Immature natural killer cell (primary cell): ENCODE results near the gene ACER3. TPM values are rescaled to one million over a fixed set of nuclear protein-coding genes. Genes with fewer than 3 reads are reported as not detected.
"Not testable (repeated sequence)": the region's sequence is repeated elsewhere in the genome, so short reads cannot be mapped to it uniquely, and the experiment has no call there.

ENCODE experiments used
- DNase-seq, 3 donors: peaks; one replicate each; pipeline ENCODE4 v3.0.0; 2022; ENCODE audit warnings: mixed read lengths in 1 of 3
- H3K27ac Mint-ChIP-seq, 6 donors: one replicate each; pipeline ENCODE4 v1.8.0; 2020; ENCODE audit warnings: mixed read lengths in 6 of 6, mild to moderate bottlenecking in 5 of 6, inconsistent platforms in 4 of 6, moderate library complexity in 3 of 6
- H3K27me3 Mint-ChIP-seq, 3 donors: one replicate each; pipeline ENCODE4 v1.8.0; 2020 to 2021; ENCODE audit warnings: low read depth in 3 of 3, mild to moderate bottlenecking in 3 of 3, mixed read lengths in 3 of 3, moderate library complexity in 3 of 3, inconsistent platforms in 1 of 3
- H3K36me3 Mint-ChIP-seq, 3 donors: one replicate each; pipeline ENCODE4 v1.8.0; 2020; ENCODE audit warnings: mixed read lengths in 3 of 3, inconsistent platforms in 2 of 3, mild to moderate bottlenecking in 2 of 3
- H3K4me1 Mint-ChIP-seq, 2 donors: one replicate each; pipeline ENCODE4 v1.8.0; 2020; ENCODE audit warnings: inconsistent platforms in 2 of 2, mild to moderate bottlenecking in 2 of 2, mixed read lengths in 2 of 2, moderate library complexity in 1 of 2
- H3K4me3 Mint-ChIP-seq, 5 donors: one replicate each; pipeline ENCODE4 v1.8.0; 2020; ENCODE audit warnings: mild to moderate bottlenecking in 5 of 5, mixed read lengths in 5 of 5, inconsistent platforms in 3 of 5, moderate library complexity in 3 of 5
- H3K9me3 Mint-ChIP-seq, 6 donors: one replicate each; pipeline ENCODE4 v1.8.0; 2020; ENCODE audit warnings: mild to moderate bottlenecking in 6 of 6, mixed read lengths in 6 of 6, inconsistent platforms in 4 of 6, moderate library complexity in 3 of 6
- polyA plus RNA-seq, 3 donors: library from polyadenylated mRNA; unstranded; fragments of 300-500 nt; fragmentation: Illumina TruSeq; gene quantifications; one replicate each; pipeline ENCODE4 v1.2.3, GENCODE V29; 2021

ACER3 gene
- polyA plus RNA-seq, 3 donors from 2014 or later: 3.3 to 8.4 (median 5.3) TPM

GRCh38 chr11:76827005-76827404 lies 33.7 kb upstream of the ACER3 start:
- not testable (repeated sequence) for H3K36me3 Mint-ChIP-seq, H3K27me3 Mint-ChIP-seq, H3K4me3 Mint-ChIP-seq, H3K27ac Mint-ChIP-seq, DNase-seq, H3K9me3 Mint-ChIP-seq, H3K4me1 Mint-ChIP-seq

- H3K9me3 Mint-ChIP-seq: no peaks in the 10 kb centered on the region
- H3K27me3 Mint-ChIP-seq: peaks cover 3 to 8% (median 3%) of the 10 kb centered on the region in 3 donors
- no peaks in the 10 kb centered on the region for H3K36me3 Mint-ChIP-seq
- DNase-seq: no peak
- H3K4me1 Mint-ChIP-seq: peaks cover under 1 to 3% of the 10 kb centered on the region in 2 donors
- H3K4me3 Mint-ChIP-seq: no peak overlapping the region
- no peak overlapping the region for H3K27ac Mint-ChIP-seq
Measured at GRCh38 chr11:76830639-76831327, 29.9 kb upstream of the ACER3 start.

DNA sequence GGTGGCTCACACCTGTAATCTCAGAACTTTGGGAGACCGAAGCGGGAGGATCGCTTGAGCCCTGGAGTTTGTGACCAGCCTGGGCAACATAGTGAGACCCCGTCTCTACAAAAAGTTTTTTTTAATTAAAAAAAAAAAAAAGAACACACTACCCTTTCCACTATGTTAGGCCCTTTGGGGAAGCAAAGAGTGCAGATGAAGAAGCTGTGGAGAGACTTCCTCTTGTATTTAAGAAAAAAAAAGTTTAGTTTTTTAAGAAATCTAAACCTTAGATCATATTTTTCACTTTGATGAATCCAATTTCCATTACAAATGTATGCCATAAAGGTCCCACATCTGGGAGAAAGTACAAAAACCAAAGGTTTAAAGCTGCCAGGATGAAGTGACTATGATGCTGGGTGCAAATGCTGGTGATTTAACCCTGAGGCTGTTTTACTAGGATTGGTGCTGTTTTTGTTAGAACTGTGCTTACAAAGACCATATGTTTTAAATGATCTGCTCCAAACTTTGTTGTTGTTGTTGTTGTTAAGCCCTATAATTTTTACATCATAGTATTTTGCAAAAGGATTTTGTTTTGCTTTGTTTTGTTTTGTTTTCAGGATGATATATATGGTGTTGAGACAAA lies 28.9 kb upstream of the ACER3 start:
- H3K4me3 Mint-ChIP-seq: no peak overlapping the region
- H3K4me1 Mint-ChIP-seq: no peaks in the 10 kb centered on the region
- no peak overlapping the region for H3K27ac Mint-ChIP-seq
- peaks cover 3 to 8% (median 3%) of the 10 kb centered on the region in 3 donors for H3K27me3 Mint-ChIP-seq
- no peaks in the 10 kb centered on the region for H3K36me3 Mint-ChIP-seq
- DNase-seq: no peak
- H3K9me3 Mint-ChIP-seq: no peaks in the 10 kb centered on the region

DNA sequence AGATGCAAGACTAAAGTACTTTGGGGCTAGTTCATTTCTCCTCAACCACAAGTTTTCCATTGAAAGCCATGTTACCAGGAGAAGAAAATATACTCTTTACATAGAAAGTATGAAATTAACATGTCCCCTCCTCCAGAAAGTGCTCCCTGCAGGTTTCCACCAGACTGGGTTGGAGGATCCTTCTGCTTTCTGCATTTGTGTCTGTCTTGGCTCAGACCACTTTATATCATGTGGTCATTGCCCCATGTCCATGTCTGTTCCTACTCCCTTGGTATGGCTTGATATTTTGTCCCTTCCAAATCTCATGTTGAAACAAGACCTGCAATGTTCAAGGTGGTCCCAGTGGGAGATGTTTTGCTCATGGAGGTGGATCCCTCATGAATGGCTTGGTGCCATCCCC lies 28.4 kb upstream of the ACER3 start:
- Mint-ChIP-seq H3K9me3 (no peaks in the 10 kb centered on the region), H3K27me3 (peaks cover 3 to 8% (median 3%) of the 10 kb centered on the region in 3 donors), H3K4me1 (no peaks in the 10 kb centered on the region), H3K27ac (no peak overlapping the region), H3K4me3 (no peak overlapping the region), H3K36me3 (no peaks in the 10 kb centered on the region)
- no peak for DNase-seq

GRCh38 chr11:76834151-76834550 lies 26.6 kb upstream of the ACER3 start:
- H3K27me3 Mint-ChIP-seq: peaks cover 3 to 9% (median 8%) of the 10 kb centered on the region in 3 donors
- H3K36me3 Mint-ChIP-seq: no peaks in the 10 kb centered on the region
- H3K4me3 Mint-ChIP-seq: no peak overlapping the region
- H3K9me3 Mint-ChIP-seq: no peaks in the 10 kb centered on the region
- DNase-seq: no peak
- no peak overlapping the region for H3K27ac Mint-ChIP-seq
- H3K4me1 Mint-ChIP-seq: no peaks in the 10 kb centered on the region

GRCh38 chr11:76835036-76835435 lies 25.7 kb upstream of the ACER3 start:
- Mint-ChIP-seq H3K9me3 (no peaks in the 10 kb centered on the region), H3K27ac (no peak overlapping the region), H3K4me1 (no peaks in the 10 kb centered on the region), H3K27me3 (peaks cover 3 to 11% (median 8%) of the 10 kb centered on the region in 3 donors), H3K4me3 (no peak overlapping the region), H3K36me3 (no peaks in the 10 kb centered on the region)
- no peak for DNase-seq

DNA sequence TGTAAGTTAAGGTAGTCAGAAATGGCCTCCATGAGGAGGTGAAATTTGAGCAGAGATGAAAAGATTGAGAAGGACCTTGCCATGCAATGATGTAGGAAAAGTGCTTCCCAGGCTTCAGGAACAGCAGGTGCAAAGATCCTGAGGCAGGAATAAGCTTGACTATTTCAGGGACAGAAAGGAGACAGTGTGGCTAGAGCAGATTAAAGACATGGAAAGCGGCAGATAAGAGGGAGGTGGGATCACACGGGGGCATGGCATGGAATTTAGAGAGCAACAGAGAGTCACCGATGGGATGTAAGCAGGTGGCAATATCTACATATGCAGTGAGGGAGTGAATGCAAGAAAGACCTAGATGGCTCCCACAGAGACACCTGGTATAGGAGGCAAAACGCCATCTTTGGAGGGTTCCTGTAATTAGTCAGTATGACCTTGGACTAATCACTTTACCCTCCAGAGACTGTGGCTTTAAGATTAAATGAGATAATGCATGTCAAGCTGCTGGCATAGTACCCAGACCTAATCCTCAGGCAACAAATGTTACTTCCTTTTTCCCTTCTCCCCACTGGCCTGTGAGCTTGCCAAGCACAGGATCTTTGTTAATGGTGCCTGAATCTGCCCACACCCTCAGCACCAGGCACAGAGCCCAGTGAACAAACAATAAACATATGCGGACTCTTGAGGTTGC lies 24.6 kb upstream of the ACER3 start:
- H3K36me3 Mint-ChIP-seq: no peaks in the 10 kb centered on the region
- H3K4me1 Mint-ChIP-seq: no peaks in the 10 kb centered on the region
- no peak overlapping the region for H3K4me3 Mint-ChIP-seq
- H3K27ac Mint-ChIP-seq: no peak overlapping the region
- H3K27me3 Mint-ChIP-seq: peaks cover 3 to 10% (median 6%) of the 10 kb centered on the region in 3 donors
- no peaks in the 10 kb centered on the region for H3K9me3 Mint-ChIP-seq
- DNase-seq: no peak

GRCh38 chr11:76836613-76837291 lies 24.0 kb upstream of the ACER3 start:
- Mint-ChIP-seq H3K4me1 (no peaks in the 10 kb centered on the region), H3K27ac (no peak overlapping the region), H3K9me3 (no peaks in the 10 kb centered on the region), H3K4me3 (no peak overlapping the region), H3K27me3 (peaks cover 3 to 10% (median 5%) of the 10 kb centered on the region in 3 donors), H3K36me3 (no peaks in the 10 kb centered on the region)
- no peak for DNase-seq

DNA sequence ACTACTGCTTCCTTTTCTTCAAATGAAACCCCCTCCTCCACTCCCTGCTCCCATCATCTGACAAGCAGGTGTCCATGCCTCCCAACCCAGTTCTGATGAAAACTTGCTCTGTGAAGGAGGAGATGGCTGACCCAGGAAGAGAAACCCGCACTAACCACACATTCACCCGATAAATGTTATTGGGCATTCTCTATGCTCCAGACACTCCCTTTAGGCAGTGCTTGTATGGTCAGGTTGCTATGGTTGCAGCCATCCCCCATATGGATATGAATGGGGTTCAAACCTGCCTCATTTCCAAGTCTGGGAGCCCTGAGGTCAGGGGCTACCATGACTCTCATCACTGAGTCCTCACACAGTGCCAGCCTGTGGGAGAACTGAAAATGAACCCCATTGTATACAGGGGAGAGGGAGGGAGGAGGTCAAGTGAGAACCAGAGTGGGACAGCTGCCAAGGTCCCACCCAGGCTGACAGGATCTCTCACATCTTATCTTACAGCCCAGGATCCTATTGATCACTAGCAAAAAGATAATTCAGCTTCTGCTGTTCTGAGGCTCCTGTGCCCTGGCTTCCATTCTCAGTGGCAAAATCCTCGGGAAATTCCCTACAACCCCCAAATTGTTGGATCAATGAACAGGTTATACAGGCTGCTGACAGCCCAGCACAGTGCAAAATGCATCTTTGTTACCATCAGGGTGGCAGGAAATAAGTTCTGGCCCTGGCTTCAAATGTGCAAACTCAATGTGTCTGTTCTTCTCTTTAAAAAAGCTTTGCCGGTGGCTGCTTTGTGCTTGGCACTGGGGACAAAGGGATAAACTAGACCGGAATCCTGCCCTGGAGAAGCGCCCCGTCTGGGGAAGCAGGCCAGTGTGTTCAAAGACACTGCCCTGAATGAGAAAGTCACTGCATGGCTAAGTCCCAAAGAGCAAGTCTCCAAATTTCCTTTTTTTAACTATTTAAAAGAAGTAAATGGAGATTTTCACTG lies 22.7 kb upstream of the ACER3 start:
- H3K4me3 Mint-ChIP-seq: no peak overlapping the region
- no peaks in the 10 kb centered on the region for H3K9me3 Mint-ChIP-seq
- H3K4me1 Mint-ChIP-seq: no peaks in the 10 kb centered on the region
- peaks cover 2 to 10% (median 3%) of the 10 kb centered on the region in 3 donors for H3K27me3 Mint-ChIP-seq
- DNase-seq: no peak
- H3K27ac Mint-ChIP-seq: no peak overlapping the region
- no peaks in the 10 kb centered on the region for H3K36me3 Mint-ChIP-seq

- H3K4me3 Mint-ChIP-seq: no peak overlapping the region
- no peak for DNase-seq
- no peak overlapping the region for H3K27ac Mint-ChIP-seq
- H3K4me1 Mint-ChIP-seq: no peaks in the 10 kb centered on the region
- H3K27me3 Mint-ChIP-seq: peaks cover 2 to 10% (median 3%) of the 10 kb centered on the region in 3 donors
- no peaks in the 10 kb centered on the region for H3K36me3 Mint-ChIP-seq
- H3K9me3 Mint-ChIP-seq: no peaks in the 10 kb centered on the region
Measured at GRCh38 chr11:76838678-76839068, 22.0 kb upstream of the ACER3 start.

GRCh38 chr11:76839311-76839710 lies 21.4 kb upstream of the ACER3 start:
- no peak overlapping the region for H3K4me3 Mint-ChIP-seq
- peaks cover 2 to 10% (median 3%) of the 10 kb centered on the region in 3 donors for H3K27me3 Mint-ChIP-seq
- no peaks in the 10 kb centered on the region for H3K4me1 Mint-ChIP-seq
- H3K9me3 Mint-ChIP-seq: no peaks in the 10 kb centered on the region
- H3K27ac Mint-ChIP-seq: no peak overlapping the region
- H3K36me3 Mint-ChIP-seq: no peaks in the 10 kb centered on the region
- DNase-seq: no peak

- Mint-ChIP-seq H3K9me3 (no peaks in the 10 kb centered on the region), H3K4me3 (no peak overlapping the region), H3K27ac (no peak overlapping the region), H3K4me1 (no peaks in the 10 kb centered on the region), H3K27me3 (peaks cover 2 to 10% (median 3%) of the 10 kb centered on the region in 3 donors), H3K36me3 (no peaks in the 10 kb centered on the region)
- DNase-seq: no peak
Measured at GRCh38 chr11:76841923-76842452, 18.7 kb upstream of the ACER3 start.

GRCh38 chr11:76843907-76844306 lies 16.8 kb upstream of the ACER3 start:
- no peak overlapping the region for H3K27ac Mint-ChIP-seq
- H3K27me3 Mint-ChIP-seq: peaks cover 0 to 10% (median 2%) of the 10 kb centered on the region in 3 donors
- no peaks in the 10 kb centered on the region for H3K4me1 Mint-ChIP-seq
- H3K9me3 Mint-ChIP-seq: no peaks in the 10 kb centered on the region
- H3K4me3 Mint-ChIP-seq: no peak overlapping the region
- no peaks in the 10 kb centered on the region for H3K36me3 Mint-ChIP-seq
- no peak for DNase-seq
